Glomerular endothelial cell (primary cell): ENCODE measurements around the gene MYO6. TPM values are rescaled to one million over a fixed set of nuclear protein-coding genes. Genes with fewer than 3 reads are reported as not detected.

Experiments used
- DNase-seq: peaks from one replicate; pipeline ENCODE4 v3.0.0-alpha.2; 2011; ENCODE audit warnings: low read depth, low spot score; ENCODE audit errors: extremely low read depth
- total RNA-seq: library from RNA; depleted of rRNA; stranded (reverse); fragments of >200 nt; gene quantifications from 2 replicates; pipeline ENCODE4 v1.2.3, GENCODE V29; 2015

Gene MYO6
- total RNA-seq, 1 donor from 2014 or later = 55.8 TPM

DNA sequence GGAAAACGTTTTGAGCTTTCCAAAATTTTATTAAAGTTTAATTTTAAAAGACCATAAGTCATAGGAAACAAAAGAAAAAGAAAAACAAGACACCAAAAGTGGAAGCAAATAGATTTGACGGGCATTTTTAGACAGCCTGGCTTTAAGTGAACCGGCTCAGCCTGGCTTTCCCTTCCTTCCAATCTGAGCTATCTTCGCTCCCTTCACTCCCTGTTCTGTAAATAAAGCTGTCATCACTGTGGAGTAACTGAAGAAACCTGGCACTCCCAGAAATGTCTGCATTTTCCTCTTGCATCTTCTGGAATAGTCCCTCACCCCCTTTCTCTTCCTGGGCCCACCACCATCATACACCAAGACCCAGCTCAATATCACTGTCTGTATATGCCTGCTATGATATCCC, 191.5 kb downstream of the MYO6 start:
- DNase-seq = no peak

DNA sequence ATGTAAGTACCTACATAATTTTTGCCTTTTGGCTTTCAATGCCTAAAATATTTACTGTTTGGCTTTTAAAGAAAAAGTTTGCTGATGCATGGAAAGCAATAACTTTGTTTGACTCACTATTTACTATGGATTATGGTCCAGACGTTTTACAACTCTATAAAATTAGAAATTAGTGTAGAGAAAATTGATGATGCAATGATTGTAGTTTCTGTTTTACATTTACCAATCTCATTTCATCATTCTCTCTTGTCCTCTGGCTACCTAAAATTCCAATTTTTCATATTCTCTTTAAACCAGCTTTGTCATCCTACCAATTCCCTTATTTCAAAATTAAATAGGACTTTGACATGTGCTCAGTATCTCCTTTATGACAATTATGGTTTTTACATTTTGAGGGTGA, 192.5 kb downstream of the MYO6 start:
- no peak for DNase-seq

GRCh38 chr6:75943381-75943780, 194.3 kb downstream of the MYO6 start:
- no peak for DNase-seq

DNA sequence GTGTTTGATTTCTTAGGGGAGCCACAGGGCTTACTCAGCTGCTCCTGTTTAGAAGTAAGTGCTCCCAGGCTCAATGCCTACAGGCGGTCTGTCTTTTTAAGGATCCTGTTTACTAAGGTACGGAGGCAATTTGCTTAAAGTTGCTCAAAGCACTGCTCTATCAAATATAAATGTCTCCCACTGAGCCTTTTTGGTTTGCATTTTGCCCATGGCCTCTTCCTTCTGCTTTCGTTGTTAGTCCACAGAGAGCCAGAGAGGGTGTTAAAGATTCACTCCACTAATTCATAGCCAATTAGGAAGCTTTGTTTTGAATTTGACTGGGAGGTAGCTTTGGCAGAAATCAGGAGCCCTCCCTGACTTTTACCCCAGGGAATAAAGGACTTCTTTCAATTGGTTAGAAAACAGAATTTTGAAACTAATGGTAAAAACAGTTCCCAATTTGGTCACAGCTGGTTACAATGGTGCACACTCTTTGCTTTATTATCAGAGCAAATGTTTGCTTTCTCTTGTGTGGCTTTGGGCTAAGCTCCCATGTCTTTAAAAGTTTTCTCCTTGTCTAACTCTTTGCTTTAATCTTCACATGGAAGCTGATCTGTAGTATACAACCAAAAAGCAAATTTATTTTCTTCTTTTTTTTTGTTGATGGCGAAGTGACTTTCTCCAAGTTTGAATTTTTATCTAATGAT, 197.2 kb downstream of the MYO6 start:
- no peak for DNase-seq

DNA sequence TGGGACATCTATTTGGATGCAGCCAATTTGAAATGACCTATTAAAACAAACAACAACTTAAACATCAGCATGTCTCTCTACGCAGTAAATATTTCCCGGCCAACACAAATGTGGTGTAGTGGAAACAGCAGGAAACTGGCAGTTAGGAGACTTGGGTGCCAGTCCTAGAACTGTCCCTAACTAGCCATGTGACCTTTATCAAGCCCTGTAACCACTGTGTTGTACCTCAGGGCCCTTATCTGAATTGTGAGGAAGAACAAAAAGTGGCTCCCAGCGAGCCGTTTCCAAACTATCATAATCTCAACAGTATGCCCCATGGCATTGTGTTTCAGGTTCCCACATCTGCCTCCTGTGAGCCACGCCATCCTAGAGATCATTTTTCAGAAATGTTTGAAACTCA, 198.9 kb downstream of the MYO6 start:
- DNase-seq = no peak

- no peak for DNase-seq
Observed at GRCh38 chr6:75952128-75952527, 203.1 kb downstream of the MYO6 start.

DNA sequence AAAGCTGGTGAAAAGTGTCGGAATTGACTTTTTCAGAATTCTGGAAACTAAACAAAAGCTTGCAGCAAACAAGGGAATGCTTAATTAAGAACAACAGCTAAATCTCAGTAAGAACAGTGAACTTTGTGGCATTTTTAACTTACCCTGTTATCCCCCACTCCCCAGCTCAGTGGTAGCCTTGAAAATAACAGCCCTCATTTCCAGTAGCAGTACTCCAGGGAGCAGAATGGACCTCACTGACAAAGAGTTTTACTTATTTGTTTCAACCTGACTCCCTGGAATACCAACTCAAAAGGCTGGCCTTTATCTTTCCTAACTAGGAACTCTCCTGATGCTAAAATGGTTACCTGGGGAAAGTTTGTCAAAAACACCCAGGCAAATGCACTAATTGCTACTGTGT, 214.5 kb downstream of the MYO6 start:
- no peak for DNase-seq

DNA sequence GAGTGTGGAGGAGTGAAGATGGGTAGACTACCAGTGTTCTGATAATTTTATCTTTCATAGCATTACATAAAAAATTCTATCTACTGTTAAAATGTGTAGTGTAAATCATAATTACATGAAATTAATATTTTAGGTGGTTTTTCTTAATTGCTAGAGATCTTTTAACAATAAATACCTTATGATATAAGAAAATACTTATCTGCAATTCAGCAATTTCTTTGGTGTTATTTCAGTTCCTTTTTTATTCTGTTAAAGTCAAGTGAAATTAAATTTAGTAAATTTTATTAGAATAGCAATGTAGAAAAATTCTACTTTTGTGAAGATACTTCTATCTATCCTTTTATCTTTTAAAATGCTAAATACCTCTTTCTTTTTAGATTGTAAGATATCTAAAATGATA, 219.1 kb downstream of the MYO6 start:
- no peak for DNase-seq

Other genes starting within 250 kb of the MYO6 start
- 55.9 and 76.7 TPM in 2 replicates for gene SENP6, start 147.4 kb upstream of the MYO6 start, total RNA-seq